NCI-H1694 treated with DMSO at 0.1 percent for 48 hours (cell line): ENCODE data around the gene TMEM258.

Source experiments
- DNase-seq: peaks from one replicate; lab custom pipeline; 2025; lab: John Stamatoyannopoulos, UW

The TMEM258 gene

GRCh38 chr11:61739966-61740365 is 52.4 kb downstream of the TMEM258 start:
- DNase-seq: no peak

- DNase-seq: no peak
Measured at GRCh38 chr11:61739413-61739812, 53.0 kb downstream of the TMEM258 start.
